NK-92 (cell line): Measurements from ENCODE around the gene CBFA2T2.
"Not testable (repeated sequence)": the region's sequence is repeated elsewhere in the genome, so short reads cannot be mapped to it uniquely, and the experiment has no call there.

Source experiments
- DNase-seq: peaks from one replicate; lab custom pipeline; 2025; ENCODE audit not compliant: unreplicated experiment; lab: John Stamatoyannopoulos, UW

The CBFA2T2 gene

DNA sequence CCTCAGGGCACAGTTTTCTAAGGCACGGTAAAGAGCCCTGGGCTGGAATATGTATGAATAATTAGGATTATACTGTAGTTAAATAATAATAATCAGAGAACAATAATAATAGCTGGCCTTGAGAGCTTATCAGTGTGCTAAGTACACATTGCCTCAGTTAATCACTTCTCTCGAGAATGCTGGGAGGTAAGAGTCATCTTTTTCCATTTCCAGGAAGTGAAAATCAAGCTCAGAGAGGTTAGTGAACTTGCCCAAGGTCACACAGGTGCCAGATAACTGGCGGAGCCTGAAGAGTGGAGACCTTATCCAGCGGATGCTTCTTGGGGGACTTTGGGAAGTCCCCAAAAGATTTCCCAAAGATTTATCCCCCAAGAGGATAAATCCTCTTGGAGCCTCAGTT is 19.4 kb upstream of the CBFA2T2 start:
- DNase-seq: no peak

DNA sequence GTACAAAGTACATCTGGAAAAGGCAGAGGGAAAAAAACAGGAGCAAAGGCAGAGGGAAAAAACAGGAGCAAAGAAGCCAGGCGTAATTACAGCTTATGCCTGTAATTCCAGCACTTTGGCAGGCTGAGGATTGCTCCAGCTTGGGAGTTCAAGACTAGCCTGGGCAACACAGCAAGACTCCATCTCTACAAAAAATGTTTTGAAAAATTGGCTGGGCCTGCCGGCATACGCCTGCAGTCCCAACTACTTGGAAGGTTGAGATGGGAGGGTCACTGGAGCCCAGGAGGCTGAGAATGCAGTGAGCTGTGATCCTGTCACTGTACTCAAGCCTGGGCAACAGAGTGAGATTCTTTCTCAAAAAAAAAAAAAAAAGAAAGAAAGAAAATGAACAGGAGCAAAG is 19.0 kb upstream of the CBFA2T2 start:
- no peak for DNase-seq

DNA sequence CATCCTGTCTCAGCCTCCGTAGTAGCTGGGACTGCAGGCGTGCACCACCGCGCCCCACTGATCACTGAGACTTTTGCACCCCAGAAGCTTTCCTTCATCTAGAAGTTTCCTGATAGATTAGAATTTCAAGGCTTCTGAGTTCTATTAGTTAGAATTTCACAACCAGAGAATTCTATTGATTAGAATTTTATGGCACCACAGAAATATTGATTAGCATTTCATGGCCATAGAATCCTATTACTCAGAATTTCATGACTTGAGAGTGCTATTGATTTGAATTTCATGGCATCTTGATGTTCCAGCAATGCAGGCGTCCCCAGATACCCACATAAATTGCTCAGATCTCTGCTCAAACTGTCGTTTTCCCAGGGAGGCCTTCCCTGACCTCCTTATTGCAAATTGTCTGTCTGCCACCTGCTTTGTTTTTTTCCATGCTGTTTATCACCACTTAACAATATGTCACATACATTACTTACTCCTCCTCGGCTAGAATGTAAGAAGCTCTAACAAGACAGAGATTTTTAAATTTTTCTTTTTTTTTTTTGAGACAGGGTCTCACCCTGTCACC is 16.9 kb upstream of the CBFA2T2 start:
- DNase-seq: no peak

DNA sequence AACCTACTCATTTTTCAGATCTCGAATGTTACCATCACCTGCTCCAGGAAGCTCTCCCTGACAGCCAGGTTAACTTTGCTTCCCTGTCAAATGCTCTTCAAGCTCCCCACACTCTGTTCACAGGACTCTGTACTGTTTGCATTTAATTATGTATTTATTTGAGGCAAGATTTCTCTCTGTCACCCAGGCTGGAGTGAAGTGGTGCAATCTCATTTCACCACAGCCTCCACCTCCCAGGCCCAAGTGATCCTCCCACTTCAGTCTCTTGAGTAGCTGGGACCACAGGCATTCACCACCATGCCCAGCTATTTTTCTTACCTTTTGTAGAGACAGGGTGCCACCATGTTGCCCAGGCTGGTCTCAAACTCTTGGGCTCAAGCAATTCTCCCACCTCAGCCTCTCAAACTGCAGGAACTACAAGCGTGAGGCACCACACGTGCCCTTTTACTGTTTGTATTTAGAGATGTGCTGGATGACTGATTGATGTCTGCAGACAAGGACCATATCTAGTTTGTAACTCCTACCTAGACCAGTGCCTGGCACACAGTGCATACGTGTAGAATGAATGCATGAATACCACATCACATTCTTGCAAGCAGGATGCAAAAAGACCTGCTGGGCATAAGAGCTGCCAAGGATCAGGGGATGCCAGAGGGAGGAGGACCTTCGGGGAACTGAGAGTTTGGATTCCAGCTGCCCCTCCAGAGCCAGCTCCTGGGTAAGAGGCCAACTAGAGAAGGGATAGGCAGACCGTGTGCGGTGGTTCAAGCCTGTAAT is 15.6 kb upstream of the CBFA2T2 start:
- DNase-seq: no peak

DNA sequence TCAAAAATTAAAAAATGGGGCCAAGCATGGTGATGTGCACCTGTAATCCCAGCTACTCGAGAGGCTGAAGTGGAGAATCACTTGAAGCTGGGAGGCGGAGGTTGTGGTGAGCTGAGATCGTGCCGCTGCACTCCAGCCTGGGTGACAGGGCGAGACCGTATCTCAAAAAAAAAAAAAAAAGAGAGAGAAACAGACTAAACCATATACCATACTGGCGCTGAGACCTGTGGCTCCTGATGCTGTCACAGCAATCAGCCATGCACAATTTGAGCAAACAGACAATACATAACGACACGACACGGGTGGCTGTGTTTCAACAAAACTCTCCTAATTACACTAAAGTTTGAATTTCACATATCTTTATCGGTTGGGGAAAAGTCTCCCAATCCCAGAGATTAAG is 14.9 kb upstream of the CBFA2T2 start:
- no peak for DNase-seq

DNA sequence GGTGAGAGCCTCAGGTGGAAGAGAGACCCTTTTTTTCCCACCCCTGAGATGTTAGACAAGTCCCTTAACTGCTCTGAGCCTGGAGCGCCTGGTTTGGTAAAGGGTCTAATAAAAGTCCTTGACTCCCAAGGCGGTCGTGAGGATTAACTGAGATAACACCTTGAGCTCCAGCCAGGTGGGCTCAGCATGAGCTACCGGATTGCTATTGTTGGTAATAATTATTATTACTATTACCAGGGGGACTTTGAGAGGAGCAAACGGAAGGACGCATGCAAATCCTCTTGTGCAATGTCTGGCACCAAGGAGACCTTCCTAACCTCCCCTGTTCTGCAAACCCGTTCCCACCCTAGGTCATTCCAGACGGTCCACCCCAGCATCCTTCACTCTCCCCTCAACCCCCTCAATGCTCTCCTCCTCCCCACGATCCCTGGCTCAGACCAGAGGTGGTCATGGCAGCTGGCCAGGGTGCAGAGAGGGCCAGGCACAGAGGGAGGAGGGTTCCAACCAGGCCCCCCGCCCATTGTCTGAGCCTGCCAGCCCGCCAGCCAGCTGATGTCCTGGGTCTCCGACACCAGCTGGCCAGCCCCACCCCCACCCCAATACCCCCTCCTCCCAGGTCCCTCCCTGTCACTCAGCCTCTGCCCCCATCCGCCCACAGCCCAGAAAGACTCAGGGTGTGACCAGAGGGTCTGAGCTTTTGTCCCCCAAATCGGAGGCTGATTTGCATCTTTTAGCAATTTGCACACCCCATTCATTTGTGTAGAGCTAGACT is 14.3 kb upstream of the CBFA2T2 start:
- DNase-seq: no peak

DNA sequence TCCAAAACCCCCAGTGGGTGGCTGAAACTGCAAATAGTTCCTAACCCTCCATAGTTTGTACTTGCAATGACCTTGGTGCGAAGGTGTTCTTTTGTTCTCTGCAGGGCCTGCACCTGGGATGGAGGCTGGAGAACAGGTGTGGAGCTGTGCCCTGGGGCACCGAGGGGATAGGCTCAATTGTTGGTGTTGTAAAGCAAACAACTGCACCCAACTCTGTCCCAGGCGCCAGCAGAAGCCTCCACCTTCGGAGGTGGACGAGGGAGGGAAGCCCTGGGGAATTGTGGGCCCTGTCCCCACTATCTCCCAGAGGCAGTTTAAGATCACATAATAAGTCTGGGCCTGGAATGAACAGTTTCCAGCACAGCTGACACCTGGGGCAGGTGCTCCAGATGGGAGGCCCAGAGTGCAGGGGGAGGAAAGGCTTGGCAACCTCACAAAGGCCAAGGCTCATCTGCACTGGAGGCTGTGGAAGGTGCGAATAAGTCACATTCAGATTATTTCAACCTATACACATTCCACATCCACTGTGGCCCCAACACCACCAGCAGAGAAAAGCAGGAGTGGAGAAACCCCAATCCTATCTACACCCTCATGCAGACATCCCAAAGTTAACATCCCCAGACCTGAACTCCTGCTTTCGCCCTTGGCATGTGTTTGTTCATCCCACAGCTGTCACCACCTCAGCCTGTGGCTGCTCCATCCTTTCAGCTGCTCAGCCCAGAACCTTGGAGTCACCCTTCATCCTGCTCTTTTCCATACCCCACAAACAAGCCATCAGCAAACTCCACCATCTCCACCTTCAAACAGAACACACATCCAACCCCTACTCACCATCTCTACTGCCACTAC is 12.3 kb upstream of the CBFA2T2 start:
- DNase-seq: no peak

DNA sequence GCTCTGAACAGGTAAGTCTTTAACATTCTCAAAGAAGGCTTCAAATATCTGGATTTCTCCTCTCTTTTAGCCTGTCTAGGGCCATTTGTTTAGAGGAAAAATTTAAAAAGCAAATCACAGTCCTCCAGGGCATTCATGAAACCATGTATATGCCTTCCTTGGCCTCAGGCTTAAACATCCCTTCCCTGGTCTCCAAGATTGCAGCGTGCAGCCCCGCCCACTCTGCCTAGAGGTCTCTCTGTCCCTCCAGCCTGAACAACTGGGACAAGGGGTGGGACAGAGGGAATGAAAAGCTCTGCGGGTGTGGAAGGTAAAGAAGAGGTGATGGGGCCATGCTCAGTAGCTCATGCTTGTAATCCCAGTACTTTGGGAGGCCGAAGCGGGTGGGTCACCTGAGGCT is 9.8 kb upstream of the CBFA2T2 start:
- no peak for DNase-seq

DNA sequence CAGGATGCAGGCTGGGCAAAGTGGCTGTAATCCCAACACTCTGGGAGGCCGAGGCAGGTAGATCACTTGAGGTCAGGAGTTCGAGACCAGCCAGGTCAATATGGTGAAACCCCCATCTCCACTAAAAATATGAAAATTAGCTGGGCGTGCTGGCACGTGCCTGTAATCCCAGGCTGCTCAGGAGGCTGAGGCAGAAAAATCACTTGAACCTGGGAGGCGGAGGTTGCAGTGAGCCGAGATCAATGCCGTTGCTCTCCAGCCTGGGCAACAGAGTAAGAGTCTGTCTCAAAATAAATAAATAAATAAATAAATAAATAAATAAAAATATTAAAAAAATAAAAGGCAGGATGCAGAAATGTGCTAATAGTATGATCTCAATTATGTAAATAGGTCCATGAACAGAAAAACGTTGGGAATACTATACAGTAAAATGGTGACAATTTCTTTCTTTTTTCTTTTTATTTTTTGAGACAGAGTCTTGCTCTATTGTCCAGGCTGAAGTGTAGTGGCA is 8.4 kb upstream of the CBFA2T2 start:
- DNase-seq: no peak

DNA sequence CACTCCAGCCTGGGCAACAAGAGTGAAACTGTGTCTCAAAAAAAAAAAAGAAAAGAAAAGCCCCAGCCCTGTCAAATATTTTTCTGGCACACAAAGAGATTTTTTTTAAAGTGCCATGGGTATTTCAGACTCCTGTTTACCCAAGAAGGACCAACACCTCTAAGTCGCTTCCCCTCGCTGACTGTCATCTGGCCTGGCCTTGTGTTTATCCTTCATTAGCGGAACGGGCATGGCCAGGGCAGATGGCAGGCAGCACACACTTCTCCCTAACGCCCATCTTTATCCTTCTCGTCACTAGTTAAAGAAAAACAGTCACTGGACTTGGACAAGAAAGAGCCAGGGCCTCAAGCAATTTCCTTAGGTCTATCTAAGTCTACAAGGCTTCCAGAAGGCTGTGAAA is 7.3 kb upstream of the CBFA2T2 start:
- DNase-seq: no peak

DNA sequence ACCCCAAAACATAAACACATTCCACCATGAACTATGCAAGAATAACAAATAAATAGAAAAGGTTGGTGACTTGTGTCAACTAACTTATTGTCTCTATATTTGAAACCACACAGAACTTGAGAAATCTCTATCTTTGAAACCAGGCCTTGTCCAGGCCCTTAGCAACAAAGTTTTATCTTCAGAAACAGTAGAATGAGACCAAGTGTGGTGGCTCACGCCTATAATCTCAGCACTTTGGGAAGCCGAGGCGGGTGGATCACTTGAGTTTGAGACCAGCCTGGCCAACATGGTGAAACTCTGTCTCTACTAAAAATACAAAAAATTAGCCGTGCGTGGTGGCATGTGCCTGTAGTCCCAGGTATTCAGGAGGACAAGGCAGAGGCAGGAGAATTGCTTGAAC is 6.7 kb upstream of the CBFA2T2 start:
- DNase-seq: not testable (repeated sequence)

DNA sequence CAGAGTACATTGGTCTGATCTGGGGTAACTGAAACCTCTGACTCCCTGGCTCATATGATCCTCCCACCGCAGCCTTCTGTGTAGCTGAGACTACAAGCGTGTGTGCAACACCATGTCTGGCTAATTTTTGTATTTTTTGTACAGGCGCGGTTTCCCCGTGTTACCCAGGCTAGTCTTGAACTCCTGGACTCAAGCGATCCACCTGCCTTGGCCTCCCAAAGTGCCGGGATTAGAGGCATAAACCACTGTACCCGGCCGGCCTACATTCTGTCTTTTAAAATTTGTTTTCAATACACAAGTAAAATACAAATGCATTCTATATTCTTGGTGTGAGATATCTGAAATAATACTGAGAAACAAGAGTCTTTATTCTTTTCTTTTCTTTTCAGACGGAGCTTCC is 1.7 kb upstream of the CBFA2T2 start:
- DNase-seq: no peak

DNA sequence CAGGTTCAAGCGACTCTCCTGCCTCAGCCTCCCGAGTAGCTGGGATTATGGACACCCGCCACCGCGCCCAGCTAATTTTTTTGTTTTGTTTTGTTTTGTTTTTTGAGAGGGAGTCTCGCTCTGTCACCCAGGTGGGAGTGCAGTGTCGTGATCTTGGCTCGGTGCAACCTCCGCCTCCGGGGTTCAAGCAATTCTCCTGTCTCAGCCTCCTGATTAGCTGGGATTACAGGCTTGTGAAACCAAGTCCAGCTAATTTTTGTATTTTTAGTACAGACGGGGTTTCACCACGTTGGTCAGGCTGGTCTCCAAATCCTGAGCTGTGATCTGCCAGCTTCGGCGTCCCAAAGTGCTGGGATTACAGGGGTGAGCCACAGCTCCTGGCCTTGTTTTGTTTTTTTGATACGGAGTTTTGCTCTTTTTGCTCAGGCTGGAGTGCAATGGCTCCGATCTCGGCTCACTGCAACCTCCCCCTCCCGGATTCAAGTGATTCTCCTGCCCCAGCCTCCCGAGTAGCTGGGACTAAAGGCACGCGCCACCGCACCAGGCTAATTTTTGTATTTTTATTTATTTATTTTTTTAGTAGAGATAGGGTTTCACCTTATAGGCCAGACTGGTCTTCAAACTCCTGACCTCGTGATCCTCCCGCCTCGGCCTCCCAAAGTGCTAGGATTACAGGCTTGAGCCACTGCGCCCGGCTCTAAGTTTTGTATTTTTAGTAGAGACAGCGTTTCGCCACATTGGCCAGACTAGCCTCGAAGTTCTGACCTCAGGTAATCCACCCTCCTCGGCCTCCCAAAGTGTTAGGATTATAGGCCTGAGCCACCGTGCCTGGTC is 1.0 kb upstream of the CBFA2T2 start:
- not testable (repeated sequence) for DNase-seq

DNA sequence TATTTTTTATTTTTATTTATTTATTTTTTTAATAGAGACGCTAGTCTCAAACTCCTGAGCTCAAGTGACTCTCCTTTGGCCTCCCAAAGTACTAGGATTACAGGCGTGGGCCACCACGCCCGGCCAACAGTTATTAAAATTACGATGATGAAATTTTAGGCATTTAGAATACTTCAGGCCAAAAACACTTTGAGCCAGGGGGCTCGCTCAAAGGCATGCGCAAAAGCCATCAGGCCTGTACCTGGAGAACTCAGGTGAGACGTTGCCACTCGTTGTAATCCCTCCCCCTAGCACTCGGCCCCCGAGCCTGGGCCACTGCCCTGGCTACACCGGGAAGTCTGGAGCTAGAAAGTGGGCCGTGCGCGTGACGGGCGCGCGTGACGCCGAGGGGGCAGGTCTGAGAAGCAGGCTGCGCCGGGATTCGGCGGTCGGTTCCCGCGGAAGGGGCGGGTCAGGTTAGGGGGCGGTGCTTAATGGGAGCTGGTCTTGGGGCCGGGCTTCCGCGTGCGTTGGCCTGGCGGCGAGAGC is 337 bp upstream of the CBFA2T2 start:
- DNase-seq: peak; percentile 92

DNA sequence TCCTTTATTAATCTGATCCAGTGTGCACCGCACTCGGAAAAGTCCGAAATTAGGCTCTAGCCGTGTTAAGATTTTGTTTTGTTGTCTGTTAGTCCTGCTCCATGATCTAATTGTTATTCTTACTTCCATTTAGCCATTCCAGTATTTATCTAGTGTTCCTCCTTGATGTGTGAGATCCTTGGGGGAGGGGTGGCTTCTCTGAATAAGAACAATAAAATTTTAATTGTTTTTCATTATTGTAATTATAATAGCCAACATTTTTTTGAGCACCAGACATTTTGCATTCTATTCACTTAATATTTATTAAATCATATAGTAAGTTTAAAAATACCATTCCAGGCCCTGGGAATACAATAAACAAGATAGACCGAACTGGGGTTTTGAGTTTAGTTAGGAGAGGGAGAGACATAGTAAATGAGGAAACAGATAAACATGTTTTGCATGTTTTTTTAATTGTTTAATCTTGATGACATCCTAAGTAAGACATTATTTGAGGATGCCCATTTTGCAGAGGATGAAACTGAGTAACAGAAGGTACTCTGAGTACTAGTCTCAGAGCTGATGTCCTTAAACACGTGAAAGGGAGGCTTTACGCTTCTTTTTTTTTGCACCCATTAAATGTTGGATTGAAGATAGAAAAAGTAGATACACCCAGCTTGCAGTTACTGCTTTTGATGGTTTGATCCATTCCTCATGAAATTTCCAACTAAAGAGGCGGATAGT is 1.2 kb downstream of the CBFA2T2 start:
- no peak for DNase-seq

DNA sequence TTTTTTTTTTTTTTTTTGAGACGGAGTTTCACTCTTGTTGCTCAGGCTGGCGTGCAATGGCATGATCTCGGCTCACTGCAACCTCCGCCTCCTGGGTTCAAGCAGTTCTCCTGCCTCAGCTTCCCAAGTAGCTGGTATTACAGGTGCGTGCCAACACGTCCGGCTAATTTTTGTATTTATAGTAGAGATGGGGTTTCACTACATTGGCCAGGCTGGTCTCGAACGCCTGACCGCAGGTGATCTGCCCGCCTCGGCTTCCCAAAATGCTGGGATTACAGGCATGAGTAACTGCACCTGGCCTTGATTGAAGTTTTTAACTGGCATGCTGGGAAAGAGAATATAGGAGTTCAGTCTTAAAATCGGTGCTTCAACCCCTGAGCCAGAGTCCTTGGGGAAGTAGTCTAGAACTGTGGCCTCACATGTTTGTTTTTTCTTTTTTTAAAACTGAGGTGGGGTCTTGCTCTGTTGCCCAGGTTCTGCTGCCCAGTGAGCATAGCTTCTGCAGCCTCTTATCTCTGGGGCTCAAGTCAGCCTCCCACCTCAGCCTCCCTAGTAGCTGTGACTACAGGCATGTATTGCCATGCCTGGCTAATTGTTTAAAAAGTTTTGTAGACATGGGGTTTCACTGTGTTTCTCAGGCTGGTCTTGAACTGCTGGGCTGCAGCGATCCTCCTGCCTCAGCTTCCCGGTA is 3.3 kb downstream of the CBFA2T2 start:
- DNase-seq: no peak

DNA sequence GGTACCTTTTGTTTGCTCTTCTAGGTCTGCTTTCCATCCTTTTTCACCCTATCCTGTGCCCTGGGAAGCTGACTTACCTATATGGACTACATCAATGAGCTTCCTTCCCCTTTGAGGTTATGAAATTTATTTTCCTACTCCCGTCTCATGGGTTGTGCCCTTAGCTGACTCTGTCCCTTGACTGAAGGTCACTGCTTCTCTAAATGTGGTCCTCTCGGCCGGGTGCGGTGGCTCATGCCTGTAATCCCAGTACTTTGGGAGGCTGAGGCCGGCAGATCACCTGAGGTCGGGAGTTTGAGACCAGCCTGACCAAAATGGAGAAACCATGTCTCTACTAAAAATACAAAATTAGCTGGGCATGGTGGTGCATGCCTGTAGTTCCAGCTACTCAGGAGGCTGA is 6.9 kb downstream of the CBFA2T2 start:
- not testable (repeated sequence) for DNase-seq

DNA sequence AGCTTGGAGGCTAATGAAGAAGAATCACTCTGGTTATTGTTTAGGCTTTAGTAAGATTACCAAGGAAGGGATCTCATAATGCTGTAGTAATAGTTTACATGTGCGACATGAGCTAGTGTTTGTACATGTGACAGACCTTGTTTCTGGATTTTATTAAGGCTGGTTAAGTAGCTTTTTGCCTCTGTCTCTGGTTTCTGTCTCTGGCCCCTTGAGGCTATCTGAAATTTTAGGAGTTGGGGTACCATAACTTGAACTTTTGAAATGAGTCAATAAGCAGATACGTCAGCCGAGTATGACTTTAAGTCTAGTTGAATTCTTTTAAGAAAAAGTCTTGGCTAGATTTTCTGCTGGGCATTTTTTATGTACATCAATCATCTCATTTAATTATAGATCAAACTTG is 9.5 kb downstream of the CBFA2T2 start:
- no peak for DNase-seq

DNA sequence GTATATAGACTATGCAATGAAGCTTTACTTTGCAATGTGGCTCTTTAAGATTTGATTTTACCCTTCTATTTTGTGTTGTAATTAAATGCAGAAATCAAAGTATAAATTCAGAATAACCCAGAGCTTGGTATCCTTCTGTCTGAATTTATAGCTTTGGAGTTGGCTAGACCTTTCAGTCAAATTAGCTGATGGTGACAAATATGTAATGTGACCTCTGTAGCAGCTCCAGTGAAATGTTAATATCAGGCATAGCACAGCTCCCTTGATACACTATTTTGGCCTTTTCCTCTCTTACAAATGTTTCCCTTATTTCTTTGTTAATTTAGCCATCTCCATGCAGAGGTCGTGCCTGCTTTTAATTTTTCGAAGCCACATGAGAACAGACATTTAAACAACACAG is 11.1 kb downstream of the CBFA2T2 start:
- no peak for DNase-seq
